Stimulated activated CD4-positive, alpha-beta T cell treated with anti-CD3 and anti-CD28 coated beads, Interleukin-15, amount 100 ng/mL, for 1 hour (primary cell): ENCODE results near the gene LHFPL5.

Experiments
- DNase-seq, 2 donors: peaks; one replicate each; pipeline ENCODE4 v3.0.0-alpha.2; 2020; ENCODE audit warnings: low read depth in 1 of 2, low spot score in 1 of 2

The LHFPL5 gene

DNA sequence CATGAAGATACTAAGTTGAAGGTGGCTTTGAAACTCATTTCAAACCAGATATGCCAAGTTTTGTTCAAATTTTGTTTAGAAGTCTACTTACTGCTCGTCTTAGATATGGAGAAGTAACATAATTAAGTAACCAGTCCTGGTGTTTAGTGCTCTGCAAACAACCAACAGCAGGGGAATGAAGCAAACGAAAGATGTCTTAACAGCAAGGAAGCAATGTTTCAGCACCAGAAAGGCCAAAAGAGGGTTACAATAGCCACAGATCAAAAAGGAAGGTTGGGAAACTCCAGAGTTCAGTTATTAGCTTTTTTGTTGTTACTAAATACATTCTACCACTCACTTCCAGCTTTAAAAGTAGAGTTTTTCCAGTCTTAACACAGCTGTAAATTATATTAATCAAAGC is 45.1 kb downstream of the LHFPL5 start:
- DNase-seq = no peak

DNA sequence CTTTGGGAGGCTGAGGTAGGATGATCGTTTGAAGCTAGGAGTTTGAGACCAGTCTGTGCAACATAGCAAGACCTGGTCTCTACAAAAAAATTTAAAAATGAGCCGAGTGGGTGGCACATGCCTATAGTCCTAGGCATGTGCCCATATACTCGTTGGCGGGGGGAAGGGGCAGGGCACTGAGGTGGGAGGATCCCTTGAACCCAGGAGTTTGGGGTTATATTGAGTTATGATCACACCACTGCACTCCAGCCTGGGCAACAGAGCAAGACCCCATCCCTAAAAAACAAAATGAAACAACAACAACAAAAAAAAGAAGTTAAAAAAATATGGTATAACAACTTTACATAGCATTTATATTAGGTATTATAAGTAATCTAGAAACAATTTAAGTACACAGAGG is 47.8 kb downstream of the LHFPL5 start:
- no peak for DNase-seq

DNA sequence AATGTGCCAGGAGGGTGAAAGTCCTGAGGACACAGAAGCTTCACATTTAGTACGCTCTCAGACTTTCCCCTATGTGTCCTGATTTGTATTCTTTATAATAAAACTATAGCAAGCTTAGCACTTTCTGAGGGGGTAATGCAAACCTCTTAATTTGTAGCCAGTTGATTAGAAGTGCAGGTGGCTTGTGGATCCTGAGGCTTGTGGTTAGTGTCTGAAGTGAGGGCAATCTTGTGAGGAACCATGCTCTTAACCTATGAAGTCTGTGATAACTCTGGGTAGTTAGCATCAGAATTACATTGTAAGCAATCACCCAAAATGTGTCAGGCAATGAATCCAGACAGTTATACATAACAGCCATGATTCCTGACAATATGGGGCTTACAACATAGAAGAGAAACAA is 51.1 kb downstream of the LHFPL5 start:
- no peak for DNase-seq

DNA sequence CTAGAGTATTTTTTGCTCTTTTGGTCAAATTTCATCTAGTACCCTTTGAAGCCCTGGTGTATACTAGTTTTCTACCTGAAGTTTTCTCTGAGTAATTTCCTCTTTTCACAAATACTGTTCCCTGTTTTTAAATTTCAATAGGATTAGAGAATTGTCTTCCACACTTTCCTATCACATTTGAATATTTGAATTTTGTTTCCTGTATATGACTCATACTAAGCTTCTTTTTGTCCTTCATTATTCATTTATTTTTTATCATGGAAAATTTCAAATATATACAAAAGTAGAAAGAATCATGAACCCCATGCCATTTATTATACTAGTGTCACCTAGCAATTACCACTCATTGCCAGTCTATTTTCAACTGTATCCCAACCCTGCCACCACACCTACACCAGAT is 52.7 kb downstream of the LHFPL5 start:
- DNase-seq = no peak

DNA sequence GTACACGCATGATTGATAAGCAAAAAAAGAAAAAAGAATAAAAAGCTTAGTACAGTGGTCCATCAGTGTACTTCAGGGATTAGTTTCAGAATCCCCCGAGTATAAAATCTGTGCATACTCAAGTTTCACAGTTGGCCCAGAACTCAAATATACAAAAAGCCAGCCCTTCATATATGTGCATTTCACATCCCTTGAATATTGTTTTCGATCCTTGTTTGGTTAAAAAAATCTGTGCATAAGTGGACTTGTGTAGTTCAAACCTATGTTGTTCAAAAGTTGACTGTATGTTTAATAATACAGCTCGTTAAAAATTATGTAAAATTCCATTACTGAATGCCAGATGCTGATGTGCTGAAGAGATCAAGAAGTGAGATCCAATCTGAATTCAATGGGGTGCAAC is 54.2 kb downstream of the LHFPL5 start:
- DNase-seq = no peak
